SK-N-SH treated with all-trans-retinoic acid at 6 μM for 48 hours (cell line): ENCODE data around the gene BRICD5.

Experiments
- ARNTL ChIP-seq: fragments of 450-650 bp; formaldehyde crosslinking; IDR thresholded peaks from 2 replicates; pipeline ENCODE4 v1.5.0; 2020; ENCODE audit warnings: low read depth, mild to moderate bottlenecking, moderate library complexity, borderline replicate concordance
- CREB5 ChIP-seq: fragments of 250-450 bp; sonication (Bioruptor Pico); IDR thresholded peaks from 2 replicates; pipeline ENCODE4 v1.5.1; 2020; ENCODE audit warnings: low read depth, mild to moderate bottlenecking, moderate library complexity
- ESRRG ChIP-seq: fragments of 250-450 bp; sonication (Bioruptor Pico); IDR thresholded peaks from 2 replicates; pipeline ENCODE4 v1.6.1; 2021; ENCODE audit warnings: mild to moderate bottlenecking
- POU6F1 ChIP-seq: fragments of 250-450 bp; sonication (Bioruptor Pico); IDR thresholded peaks from 2 replicates; pipeline ENCODE4 v1.8.0; 2021; ENCODE audit warnings: low read depth, mild to moderate bottlenecking, moderate library complexity, borderline replicate concordance
- ZFP3 ChIP-seq: fragments of 250-450 bp; sonication (Bioruptor Pico); IDR thresholded peaks from 2 replicates; pipeline ENCODE4 v1.5.0; 2020; ENCODE audit warnings: mild to moderate bottlenecking, moderate library complexity
- ZFP30 ChIP-seq: fragments of 450-650 bp; formaldehyde crosslinking; IDR thresholded peaks from 2 replicates; pipeline ENCODE4 v1.5.0; 2022; ENCODE audit warnings: mild to moderate bottlenecking, moderate library complexity

GRCh38 chr16:2229632-2230250 is 19.1 kb upstream of the BRICD5 start:
- TF ChIP-seq POU6F1 (CRISPR knock-in tag) (no peak), ZFP3 (CRISPR knock-in tag) (no peak), ARNTL (CRISPR knock-in tag) (no peak), ESRRG (no peak), ZFP30 (CRISPR knock-in tag) (no peak), CREB5 (CRISPR knock-in tag) (no peak)
